Measurements from ENCODE around the gene MYH14.
A peak's percentile ranks its signal among the peaks of the same experiment; 100 is the strongest.

DNA sequence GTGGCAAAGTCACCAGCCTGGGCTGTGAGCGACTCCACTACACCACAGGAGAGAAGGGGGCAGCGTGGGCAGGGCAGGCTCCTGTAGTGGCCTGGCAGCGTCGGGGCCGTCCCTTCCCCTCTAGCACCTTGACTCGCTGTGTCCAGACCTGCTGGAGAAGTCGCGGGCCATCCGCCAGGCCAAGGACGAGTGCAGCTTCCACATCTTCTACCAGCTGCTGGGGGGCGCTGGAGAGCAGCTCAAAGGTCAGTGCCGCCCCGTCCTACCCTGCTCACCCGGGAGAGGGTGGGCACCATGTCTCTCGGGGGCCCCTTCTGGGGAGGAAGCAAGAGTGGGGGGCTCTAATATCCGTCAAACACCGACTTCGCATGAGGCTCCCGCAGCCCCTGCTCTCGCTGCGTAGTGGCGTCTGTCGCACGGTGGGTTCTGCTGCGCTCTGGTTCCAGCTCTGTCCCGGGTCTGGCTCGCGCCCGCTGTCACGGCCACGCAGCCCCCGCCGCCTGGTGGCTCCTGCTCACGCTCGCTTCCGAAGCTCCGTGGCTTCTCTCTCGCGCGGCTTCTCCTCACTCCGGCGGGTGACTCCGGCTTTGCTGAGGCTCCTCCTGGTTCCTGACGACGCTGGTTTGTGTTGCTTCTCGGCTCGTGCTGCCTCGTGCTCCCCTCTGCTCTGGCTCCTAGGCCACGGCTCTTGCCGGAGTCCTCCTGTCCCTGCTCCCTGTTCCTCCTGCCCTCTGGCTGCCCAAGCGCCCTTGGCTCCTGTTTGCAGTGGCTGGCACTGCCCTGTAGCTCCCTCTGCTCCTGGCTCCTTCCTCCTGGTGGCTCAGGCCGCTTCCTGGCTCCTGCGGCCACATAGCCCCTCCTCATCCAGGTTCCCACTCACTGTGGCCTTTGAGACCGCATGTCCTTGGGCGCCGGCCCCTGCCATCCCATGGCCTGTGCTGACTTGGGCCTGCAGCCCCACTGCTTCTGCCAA is 27.2 kb downstream of the MYH14 start:
- TF ChIP-seq CEBPB (IDR thresholded peaks at IDR 0.05; ENCODE audit: low read depth, low read length) (no peak), JUN (IDR thresholded peaks at IDR 0.05; ENCODE audit: low read depth, low read length) (no peak), POLR2A (IDR thresholded peaks at IDR 0.05; ENCODE audit: control extremely low read depth in 1 of 2, low read depth in 2 of 2, low read length in 2 of 2) (no peak), POLR2AphosphoS5 (IDR thresholded peaks at IDR 0.05; ENCODE audit: low read depth, low read length) (no peak), NANOG (IDR thresholded peaks at IDR 0.05; ENCODE audit: insufficient read depth, low read depth, low read length, poor library complexity, severe bottlenecking) (no peak), BACH1 (IDR thresholded peaks at IDR 0.05; ENCODE audit: low read length) (no peak)
- TF ChIP-seq, protein P1, sequence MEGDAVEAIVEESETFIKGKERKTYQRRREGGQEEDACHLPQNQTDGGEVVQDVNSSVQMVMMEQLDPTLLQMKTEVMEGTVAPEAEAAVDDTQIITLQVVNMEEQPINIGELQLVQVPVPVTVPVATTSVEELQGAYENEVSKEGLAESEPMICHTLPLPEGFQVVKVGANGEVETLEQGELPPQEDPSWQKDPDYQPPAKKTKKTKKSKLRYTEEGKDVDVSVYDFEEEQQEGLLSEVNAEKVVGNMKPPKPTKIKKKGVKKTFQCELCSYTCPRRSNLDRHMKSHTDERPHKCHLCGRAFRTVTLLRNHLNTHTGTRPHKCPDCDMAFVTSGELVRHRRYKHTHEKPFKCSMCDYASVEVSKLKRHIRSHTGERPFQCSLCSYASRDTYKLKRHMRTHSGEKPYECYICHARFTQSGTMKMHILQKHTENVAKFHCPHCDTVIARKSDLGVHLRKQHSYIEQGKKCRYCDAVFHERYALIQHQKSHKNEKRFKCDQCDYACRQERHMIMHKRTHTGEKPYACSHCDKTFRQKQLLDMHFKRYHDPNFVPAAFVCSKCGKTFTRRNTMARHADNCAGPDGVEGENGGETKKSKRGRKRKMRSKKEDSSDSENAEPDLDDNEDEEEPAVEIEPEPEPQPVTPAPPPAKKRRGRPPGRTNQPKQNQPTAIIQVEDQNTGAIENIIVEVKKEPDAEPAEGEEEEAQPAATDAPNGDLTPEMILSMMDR (IDR thresholded peaks at IDR 0.05; ENCODE audit: control extremely low read depth in 1 of 3, insufficient read depth in 1 of 3, low read depth in 1 of 3, low read length in 3 of 3), result peak; percentile 64 to 89 (median 83)
- TF ChIP-seq, protein P2, sequence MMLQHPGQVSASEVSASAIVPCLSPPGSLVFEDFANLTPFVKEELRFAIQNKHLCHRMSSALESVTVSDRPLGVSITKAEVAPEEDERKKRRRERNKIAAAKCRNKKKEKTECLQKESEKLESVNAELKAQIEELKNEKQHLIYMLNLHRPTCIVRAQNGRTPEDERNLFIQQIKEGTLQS (IDR thresholded peaks at IDR 0.05; ENCODE audit: insufficient read depth, low read depth, low read length), result no peak
- TF ChIP-seq, protein P3, sequence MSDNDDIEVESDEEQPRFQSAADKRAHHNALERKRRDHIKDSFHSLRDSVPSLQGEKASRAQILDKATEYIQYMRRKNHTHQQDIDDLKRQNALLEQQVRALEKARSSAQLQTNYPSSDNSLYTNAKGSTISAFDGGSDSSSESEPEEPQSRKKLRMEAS (IDR thresholded peaks at IDR 0.05), result no peak
